Keratinocyte (primary cell): ENCODE data around the gene SOD2. TPM values are rescaled to one million over a fixed set of nuclear protein-coding genes. Genes with fewer than 3 reads are reported as not detected.

Experiments
- DNase-seq: peaks from one replicate; pipeline ENCODE4 v3.0.0-alpha.2; 2011; ENCODE audit warnings: low read depth, missing footprints, low spot score
- FAIRE-seq: peaks from 2 replicates; lab custom pipeline; 2011; peaks lifted over from hg19 to GRCh38; lab: Jason Lieb, UNC
- H2AFZ ChIP-seq: 2 replicates; pipeline ENCODE4 v1.6.0; 2012; ENCODE audit warnings: low read length, control low read depth, inconsistent platforms; ENCODE audit not compliant: control insufficient read depth
- H3K27ac ChIP-seq: 2 replicates; pipeline ENCODE4 v1.5.1; 2011; ENCODE audit warnings: low read length; ENCODE audit not compliant: control insufficient read depth, insufficient read depth
- H3K27me3 ChIP-seq: 3 replicates; pipeline ENCODE4 v1.6.0; 2011; ENCODE audit warnings: low read length; ENCODE audit not compliant: control insufficient read depth, insufficient read depth; ENCODE audit errors: extremely low read depth
- H3K36me3 ChIP-seq, 2 experiments: 2 replicates in 1 of 2; 3 replicates in 1 of 2; pipeline ENCODE4 v1.5.1; 2011; ENCODE audit warnings: low read length in 2 of 2, mild to moderate bottlenecking in 1 of 2; ENCODE audit not compliant: control insufficient read depth in 2 of 2, insufficient read depth in 2 of 2; ENCODE audit errors: extremely low read depth in 1 of 2
- H3K4me1 ChIP-seq: 3 replicates; pipeline ENCODE4 v1.5.1; 2011; ENCODE audit warnings: low read length; ENCODE audit not compliant: control insufficient read depth, insufficient read depth; ENCODE audit errors: extremely low read depth
- H3K4me2 ChIP-seq: 3 replicates; pipeline ENCODE4 v1.6.0; 2011; ENCODE audit warnings: low read depth, low read length; ENCODE audit not compliant: control insufficient read depth, insufficient read depth; ENCODE audit errors: extremely low read depth
- H3K4me3 ChIP-seq, 3 experiments: fragments of 200-600 bp in 1 of 3; sonication (generic) in 1 of 3; 2 replicates in 2 of 3; 3 replicates in 1 of 3; pipeline ENCODE4 v1.5.1; 2011 to 2016; ENCODE audit warnings: low read length in 3 of 3, mild to moderate bottlenecking in 3 of 3, control low read depth in 2 of 3, inconsistent platforms in 1 of 3, low read depth in 1 of 3, mixed read lengths in 1 of 3, mixed run types in 1 of 3, moderate library complexity in 1 of 3; ENCODE audit not compliant: control insufficient read depth in 2 of 3, insufficient read depth in 2 of 3; ENCODE audit errors: extremely low read depth in 1 of 3
- H3K79me2 ChIP-seq: 2 replicates; pipeline ENCODE4 v1.6.0; 2012; ENCODE audit warnings: low read length; ENCODE audit not compliant: control insufficient read depth, insufficient read depth
- H3K9ac ChIP-seq: 3 replicates; pipeline ENCODE4 v1.6.0; 2011; ENCODE audit warnings: low read length; ENCODE audit not compliant: control insufficient read depth, insufficient read depth; ENCODE audit errors: extremely low read depth
- H3K9me1 ChIP-seq: 3 replicates; pipeline ENCODE4 v1.6.0; 2011; ENCODE audit warnings: low read length; ENCODE audit not compliant: control insufficient read depth, insufficient read depth; ENCODE audit errors: extremely low read depth
- H3K9me3 ChIP-seq: 2 replicates; pipeline ENCODE4 v1.5.1; 2012; ENCODE audit warnings: low read depth, low read length; ENCODE audit not compliant: control insufficient read depth
- H4K20me1 ChIP-seq: 3 replicates; pipeline ENCODE4 v1.6.0; 2011; ENCODE audit warnings: low read length; ENCODE audit not compliant: control insufficient read depth, insufficient read depth; ENCODE audit errors: extremely low read depth
- CTCF ChIP-seq, 3 experiments: IDR thresholded peaks in 1 of 3; conservative IDR thresholded peaks in 1 of 3; optimal IDR thresholded peaks in 1 of 3; 2 replicates in 2 of 3; 3 replicates in 1 of 3; pipeline versions ENCODE3 to v1.5.1; 2011; ENCODE audit warnings: low read length in 3 of 3, mild to moderate bottlenecking in 3 of 3, moderate library complexity in 2 of 3, control low read depth in 1 of 3, inconsistent platforms in 1 of 3; ENCODE audit not compliant: insufficient read depth in 2 of 3; ENCODE audit errors: extremely low read depth in 1 of 3
- EZH2 ChIP-seq: IDR thresholded peaks from one replicate; pipeline ENCODE4 v1.6.1; 2012; ENCODE audit warnings: inconsistent platforms, mild to moderate bottlenecking, low read length, moderate library complexity
- dilution Hi-C: fragments of 300-500 bp; cut with MboI; formaldehyde crosslinking; loops from one replicate; pipeline ENCODE4 v1.7.0; 2020; ENCODE audit warnings: low sequenced_read_pairs; ENCODE audit not compliant: extremely low pct_ligation_motif_present
- polyA plus RNA-seq, 5 experiments: library from polyadenylated mRNA; depleted of rRNA in 3 of 5; stranded (reverse) in 3 of 5; stranded (forward) in 1 of 5; unstranded in 1 of 5; fragments of >200 nt; gene quantifications; 1 replicate in 1 of 5; 2 replicates in 3 of 5; 3 replicates in 1 of 5; pipeline versions ENCODE4 v1.2.1 to v1.2.3, GENCODE V29; 2011 to 2012; ENCODE audit warnings: missing spikeins in 2 of 5, low read depth in 1 of 5, low replicate concordance in 1 of 5

The SOD2 gene
- polyA plus RNA-seq, 1 donor (not counting 4 experiments of a cell fraction or from before 2014, with no cell fraction given), result 41.9 TPM

DNA sequence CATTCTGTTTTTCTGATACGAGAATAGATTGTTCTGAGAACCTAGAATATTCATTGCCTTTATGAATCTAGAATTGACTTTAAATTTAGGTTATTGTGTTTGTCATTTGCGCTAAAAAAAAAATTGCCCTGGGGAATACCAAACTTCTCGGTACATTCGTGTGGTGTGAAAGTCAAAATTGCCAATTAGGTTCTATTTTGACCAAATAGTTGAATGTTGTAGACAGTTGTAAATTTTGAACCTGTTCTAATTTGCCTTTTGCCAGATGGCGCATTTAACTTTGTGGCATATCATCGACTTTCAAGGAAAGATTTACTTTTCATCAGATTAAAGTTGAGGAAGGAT is 37.3 kb upstream of the SOD2 start:
- H2AFZ ChIP-seq, result no peak overlapping the region
- DNase-seq, result no peak
- TF ChIP-seq EZH2 (no peak), CTCF (optimal IDR thresholded peaks at IDR 0.05 in 1 of 3, IDR thresholded peaks at IDR 0.05 in 1 of 3, conservative IDR thresholded peaks at IDR 0.05 in 1 of 3; ENCODE audit: extremely low read depth in 1 of 3, insufficient read depth in 2 of 3, low read length in 3 of 3) (no peak)
- no peaks in the 10 kb centered on the region for H3K27me3 ChIP-seq
- no peak for FAIRE-seq
- H3K27ac ChIP-seq, result peak overlapping the region; percentile 1
- peaks cover 11% of the 10 kb centered on the region for H4K20me1 ChIP-seq
- peaks cover 95% of the 10 kb centered on the region for H3K79me2 ChIP-seq
- H3K9ac ChIP-seq, result no peak overlapping the region
- peak overlapping the region; percentile 82 for H3K4me2 ChIP-seq
- no peaks in the 10 kb centered on the region for H3K9me3 ChIP-seq
- H3K36me3 ChIP-seq, result peaks cover 0 to 7% of the 10 kb centered on the region in 2 experiments
- H3K4me1 ChIP-seq, result peaks cover 18% of the 10 kb centered on the region
- H3K9me1 ChIP-seq, result no peaks in the 10 kb centered on the region
- dilution Hi-C loops, result no loop called here
- peak overlapping the region in 1 of 3 experiments; percentile 18 for H3K4me3 ChIP-seq

DNA sequence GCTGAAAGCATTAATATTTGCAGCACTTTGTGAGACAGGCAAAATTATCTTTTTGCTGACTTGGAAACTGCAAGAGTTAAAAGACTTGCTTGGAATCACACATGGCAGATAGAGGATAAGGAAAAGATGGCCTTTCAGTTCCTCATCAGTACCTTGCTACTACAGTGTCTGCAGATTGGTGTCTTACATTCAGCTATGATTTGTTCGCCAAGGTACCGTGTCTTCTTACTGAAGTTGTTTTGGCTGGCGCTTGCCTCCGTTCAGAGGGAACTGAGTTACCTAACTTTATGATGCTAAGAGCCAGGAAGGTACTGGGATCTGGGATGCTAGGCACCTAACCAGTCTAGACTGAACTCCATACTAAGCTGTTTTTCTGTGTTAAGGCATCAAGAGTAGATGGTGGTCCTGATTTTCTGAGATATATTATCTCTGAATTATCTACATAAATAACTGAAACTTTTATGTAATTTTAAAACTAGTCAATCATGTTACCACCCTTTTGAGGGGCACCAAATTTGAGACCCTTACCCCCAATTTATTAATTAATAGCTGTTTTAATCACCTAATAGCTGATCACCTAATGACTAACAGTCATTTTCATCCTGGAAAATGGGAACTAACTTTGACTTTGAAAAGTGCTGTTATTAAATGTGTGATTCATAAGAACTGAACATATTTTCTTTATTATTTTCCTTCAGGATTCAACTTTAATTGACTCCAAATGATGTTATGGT is 36.7 kb upstream of the SOD2 start:
- peaks cover 0 to 7% of the 10 kb centered on the region in 2 experiments for H3K36me3 ChIP-seq
- H3K4me1 ChIP-seq, result peaks cover 18% of the 10 kb centered on the region
- peak overlapping the region; percentile 82 for H3K4me2 ChIP-seq
- H3K79me2 ChIP-seq, result peaks cover 95% of the 10 kb centered on the region
- H3K27me3 ChIP-seq, result no peaks in the 10 kb centered on the region
- DNase-seq, result no peak
- H3K9me1 ChIP-seq, result no peaks in the 10 kb centered on the region
- peak overlapping the region; percentile 31 for H3K9ac ChIP-seq
- no peak overlapping the region for H2AFZ ChIP-seq
- peak overlapping the region; percentile 3 to 98 (median 90) for H3K4me3 ChIP-seq
- peak overlapping the region; percentile 7 for H3K27ac ChIP-seq
- TF ChIP-seq CTCF (optimal IDR thresholded peaks at IDR 0.05 in 1 of 3, IDR thresholded peaks at IDR 0.05 in 1 of 3, conservative IDR thresholded peaks at IDR 0.05 in 1 of 3; ENCODE audit: extremely low read depth in 1 of 3, insufficient read depth in 2 of 3, low read length in 3 of 3) (no peak), EZH2 (no peak)
- peak; percentile 41 for FAIRE-seq
- H4K20me1 ChIP-seq, result peaks cover 9% of the 10 kb centered on the region
- H3K9me3 ChIP-seq, result no peaks in the 10 kb centered on the region
- dilution Hi-C loops, result no loop called here
